ENCODE results near the gene TLE3.

The TLE3 gene

GRCh38 chr15:70082281-70082900 is 15.3 kb downstream of the TLE3 start:
- no peak for DNase-seq

DNA sequence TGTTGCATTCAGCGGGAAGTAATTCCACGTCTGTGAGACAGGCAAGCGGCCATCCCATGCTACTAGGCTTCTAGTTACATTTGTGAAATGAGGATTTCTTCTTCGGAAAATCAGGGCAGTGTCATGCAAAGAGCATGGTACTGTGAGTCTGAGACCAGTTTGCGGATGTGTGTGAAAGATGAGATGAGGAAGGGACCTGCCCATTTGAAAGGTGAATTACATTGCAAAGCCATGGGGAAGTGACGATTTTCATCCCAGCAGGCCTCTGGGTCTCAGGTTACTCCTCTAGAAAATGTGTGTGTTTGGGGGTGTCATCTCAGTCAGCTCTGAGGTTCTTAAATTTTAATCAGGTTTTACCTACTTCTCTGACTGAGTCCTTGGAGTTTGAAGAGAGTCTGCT is 16.1 kb downstream of the TLE3 start:
- no peak for DNase-seq

GRCh38 chr15:70080347-70080746 is 17.4 kb downstream of the TLE3 start:
- no peak for DNase-seq

DNA sequence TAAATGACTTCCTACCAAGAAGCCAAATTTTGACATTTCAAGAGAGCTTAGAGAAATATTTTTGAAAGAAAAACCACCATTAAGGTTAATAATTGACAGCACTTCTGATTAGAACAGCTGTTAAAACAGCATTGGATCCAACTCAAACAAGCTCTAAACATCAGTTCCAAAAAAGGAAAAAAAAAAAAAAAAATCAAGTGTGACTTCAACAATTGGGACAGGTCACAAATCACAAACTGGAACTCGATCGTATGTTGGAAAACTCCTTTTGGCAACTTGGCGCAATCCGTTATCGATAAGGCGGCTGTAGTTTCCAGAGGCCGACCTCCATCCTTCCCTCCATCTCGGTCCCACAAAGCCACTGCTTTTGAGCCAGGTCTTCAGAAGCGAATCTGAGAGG is 17.8 kb downstream of the TLE3 start:
- DNase-seq = no peak

- DNase-seq = no peak
Measured at GRCh38 chr15:70078578-70079417, 18.9 kb downstream of the TLE3 start.

DNA sequence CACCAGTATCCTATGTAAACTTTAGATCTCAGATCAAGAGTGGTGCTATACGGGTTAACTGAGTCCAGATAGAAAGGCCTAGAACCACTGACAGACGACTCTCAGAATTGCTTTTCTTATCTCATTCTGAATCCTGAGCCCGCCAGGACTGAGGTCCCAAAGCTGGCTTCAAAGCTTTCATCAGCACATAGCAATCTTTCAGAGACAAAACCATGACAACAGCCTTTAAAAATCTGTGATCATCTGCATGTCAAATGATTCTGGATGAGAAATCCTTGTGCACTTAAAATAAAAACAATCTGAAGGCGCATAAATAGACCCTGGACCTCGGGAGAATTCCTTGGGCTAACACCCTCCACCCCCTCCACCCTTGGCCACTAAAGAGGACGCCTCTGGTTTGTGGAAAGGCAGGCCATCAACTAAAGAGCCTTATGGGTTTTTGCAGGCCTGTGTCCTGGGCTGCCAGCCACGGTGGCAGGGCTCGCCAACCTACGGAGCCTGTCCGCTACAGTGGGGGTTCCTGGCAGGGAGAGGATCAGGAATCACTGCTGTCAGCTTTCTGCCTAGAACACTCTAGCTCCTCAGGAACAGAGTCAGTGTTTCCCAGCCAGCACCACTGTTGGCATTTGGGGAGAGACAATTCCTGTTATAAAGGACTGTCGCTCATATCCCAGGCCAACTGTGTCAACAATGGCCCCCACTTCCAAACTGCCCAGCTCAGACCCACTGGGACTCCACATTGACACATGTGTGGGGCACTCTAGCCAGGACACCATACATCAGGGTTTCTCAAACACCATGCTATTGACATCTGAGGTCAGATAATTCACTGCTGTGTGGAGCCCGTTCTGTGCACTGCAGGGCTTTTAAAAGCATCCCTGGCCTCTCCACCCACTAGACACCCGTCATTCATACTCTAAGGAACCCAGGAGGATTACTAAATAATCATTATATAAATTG is 20.2 kb downstream of the TLE3 start:
- no peak for DNase-seq

DNA sequence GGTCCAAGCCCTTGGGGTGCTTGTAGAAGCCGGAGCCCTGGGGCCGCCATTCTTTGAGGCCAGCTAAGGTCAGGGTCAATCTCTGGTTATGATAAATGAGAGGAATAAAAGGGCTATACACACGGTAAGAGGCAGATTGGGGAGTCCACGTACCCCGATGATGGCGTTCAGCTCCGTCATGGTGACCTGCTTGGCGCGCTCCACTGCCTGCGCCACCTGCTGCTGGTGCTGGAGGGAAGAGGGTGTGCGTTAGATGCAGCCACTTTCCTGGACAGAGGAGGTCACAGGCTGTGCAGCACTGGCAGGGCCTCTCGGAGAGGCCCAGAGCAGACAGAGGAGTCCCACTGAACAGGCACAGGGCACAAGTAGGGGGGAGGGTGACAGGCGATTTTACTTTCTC is 23.3 kb downstream of the TLE3 start:
- DNase-seq = no peak

GRCh38 chr15:70072479-70072878 is 25.2 kb downstream of the TLE3 start:
- DNase-seq = no peak

GRCh38 chr15:70071799-70072198 is 25.9 kb downstream of the TLE3 start:
- DNase-seq = no peak

DNA sequence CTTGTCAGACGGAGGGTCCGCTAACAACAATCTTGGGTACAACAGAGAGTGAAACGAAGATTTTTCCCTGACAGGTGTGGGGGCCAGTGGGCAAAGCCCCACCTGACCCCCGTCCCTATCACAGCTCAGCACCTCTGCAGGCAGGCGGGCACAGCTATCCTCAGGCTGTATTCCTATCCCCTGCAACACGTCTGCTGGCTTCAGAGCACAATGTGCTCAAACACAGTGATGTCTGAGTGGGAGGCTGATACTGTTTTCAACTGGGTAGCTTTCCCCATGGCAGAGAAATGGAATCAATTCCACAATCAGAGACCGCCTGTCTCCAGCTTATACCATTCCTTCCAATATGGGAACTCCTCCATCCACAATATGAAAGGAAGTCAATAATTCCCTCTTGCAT is 28.0 kb downstream of the TLE3 start:
- DNase-seq = no peak

DNA sequence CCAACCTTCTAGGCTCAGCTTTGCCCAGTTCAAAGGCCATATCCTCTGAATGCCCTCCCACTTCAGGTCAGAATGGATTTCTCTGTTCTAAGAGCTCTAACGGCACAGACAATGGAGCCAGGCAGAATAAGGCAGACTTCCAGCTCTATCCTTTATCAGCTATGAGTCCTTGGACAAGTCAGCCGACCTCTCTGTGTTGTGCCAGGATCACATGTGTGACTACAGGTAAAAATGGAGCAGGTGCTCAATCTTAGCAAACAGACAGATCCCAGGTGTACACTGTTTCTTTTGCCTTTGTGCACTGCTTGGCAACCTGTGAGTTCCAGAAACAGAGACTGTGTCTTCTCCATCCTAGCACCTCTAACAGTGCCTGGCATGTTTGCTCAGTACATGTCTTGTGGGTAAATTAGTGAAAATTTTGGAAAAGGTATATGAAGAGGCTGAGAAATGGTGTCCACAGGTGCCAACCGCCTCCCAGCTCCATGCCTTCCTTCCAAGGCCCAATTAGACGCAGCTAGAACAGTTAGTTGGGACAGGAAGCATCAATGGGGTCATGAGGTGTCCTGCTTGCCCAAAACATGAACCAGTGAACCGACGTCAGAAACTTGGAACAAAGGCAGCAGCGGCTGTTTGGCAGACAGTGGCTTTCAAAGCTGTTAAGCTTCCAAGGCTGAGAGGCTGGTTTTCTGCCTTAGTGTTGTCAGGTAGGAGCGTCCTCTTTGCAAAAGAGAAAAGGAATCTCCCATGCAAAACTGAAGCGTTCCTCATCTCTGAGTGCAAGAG is 28.7 kb downstream of the TLE3 start:
- no peak for DNase-seq

- DNase-seq = no peak
Measured at GRCh38 chr15:70067681-70068080, 30.0 kb downstream of the TLE3 start.

GRCh38 chr15:70067011-70067410 is 30.7 kb downstream of the TLE3 start:
- no peak for DNase-seq

GRCh38 chr15:70066447-70066846 is 31.3 kb downstream of the TLE3 start:
- DNase-seq = no peak

DNA sequence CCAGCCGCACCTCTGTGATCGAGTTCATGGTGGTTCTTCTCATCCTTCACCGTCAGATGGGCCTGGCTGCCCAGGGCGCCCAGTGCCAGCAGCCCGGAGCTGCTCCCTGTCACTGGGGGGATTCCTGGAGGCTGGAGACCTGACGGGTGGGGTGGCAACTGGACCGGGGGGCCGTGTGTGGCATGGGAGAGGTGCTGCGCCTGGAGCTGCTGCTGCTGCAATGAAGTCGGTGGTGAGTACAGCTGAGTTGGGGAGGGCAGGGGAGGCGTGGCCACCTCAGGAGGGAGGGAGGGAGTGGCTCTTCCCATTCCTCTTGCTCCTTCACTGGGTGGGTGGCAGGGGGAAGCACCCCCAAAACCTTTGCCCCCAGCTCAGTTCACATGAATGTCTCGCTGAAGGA is 31.7 kb downstream of the TLE3 start:
- DNase-seq = no peak

- DNase-seq = no peak
Measured at GRCh38 chr15:70065006-70065722, 32.6 kb downstream of the TLE3 start.

DNA sequence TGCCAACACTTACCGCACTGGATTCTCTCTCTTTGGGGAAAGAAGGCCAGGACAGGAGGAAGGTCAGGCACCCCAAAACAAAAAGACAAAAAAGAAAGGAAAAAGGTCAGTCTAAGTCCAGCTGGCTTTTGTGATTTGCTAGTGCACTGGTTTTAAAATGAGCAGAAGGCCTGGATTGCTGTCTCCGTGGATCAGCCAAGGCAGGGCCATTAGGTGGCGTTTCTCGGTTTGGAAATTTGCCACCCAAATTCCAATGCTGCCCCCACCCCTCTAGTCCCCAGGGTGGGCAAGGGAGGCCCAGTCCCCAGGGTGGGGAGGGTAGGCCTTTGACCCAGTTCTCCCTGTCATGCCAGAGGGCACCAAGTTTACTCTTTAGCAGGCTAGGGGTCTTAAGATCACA is 33.3 kb downstream of the TLE3 start:
- no peak for DNase-seq

- no peak for DNase-seq
Measured at GRCh38 chr15:70063980-70064379, 33.7 kb downstream of the TLE3 start.

- DNase-seq = no peak
Measured at GRCh38 chr15:70063261-70063925, 34.3 kb downstream of the TLE3 start.

DNA sequence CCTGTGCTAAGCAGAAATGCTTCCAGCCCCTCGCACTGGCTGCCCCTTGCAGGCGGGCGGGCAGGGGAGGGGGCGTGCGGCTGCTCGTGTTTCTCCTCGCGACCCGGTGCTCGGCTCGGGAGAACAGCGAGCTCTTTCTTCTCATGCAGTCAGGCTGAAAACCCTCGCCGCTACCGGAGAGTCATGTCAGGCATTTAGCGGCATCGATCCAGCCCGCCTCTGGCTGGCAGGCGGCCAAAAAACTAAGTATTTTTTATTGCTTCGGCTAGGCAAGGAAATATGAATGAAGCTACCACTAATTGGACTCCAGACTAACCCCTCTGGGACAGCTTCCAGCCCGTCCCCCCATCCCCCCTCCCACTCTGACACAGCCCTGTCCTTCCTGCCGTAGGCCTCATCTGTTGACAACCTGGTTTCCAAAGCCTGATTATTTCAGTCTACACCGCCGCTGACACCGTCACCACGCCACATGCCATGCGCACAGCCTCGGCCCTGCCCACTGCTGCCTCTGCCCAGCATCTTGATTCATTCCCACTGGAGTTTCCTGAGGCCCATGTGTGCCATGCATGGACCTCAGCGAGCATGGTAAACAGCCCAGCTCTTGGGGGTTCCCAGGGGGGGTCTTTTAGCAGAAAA is 35.3 kb downstream of the TLE3 start:
- DNase-seq = peak; percentile 91

DNA sequence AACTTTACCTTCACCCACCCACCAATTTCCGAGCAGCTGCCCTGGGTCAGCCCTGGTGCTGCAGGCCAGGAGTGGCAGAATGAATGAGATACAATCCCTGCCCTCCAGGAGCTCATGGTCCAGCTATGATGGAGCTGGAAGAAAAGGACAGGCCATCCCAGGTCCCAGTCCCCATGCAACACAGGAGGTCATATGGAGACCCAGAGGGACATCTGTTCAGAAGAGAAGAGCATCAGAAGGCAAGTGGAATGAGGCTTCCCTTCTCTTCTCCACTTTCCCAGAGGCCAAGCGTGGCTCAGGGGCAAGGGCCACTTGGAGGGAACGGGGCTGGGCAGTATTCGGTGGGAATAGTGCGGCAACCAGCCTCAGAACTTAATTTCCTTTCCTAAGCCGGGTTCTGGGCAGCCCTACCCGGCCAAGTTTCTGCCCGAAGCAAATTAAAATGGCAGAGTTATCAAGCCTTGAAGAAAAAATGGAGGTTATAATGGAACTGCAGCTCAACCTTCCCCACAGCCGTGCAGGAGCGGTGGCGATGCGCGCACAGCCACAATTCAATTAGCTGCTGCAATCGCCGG is 35.9 kb downstream of the TLE3 start:
- no peak for DNase-seq
